ENCODE results near the gene ADORA1.

- no peak for TF ChIP-seq CTCF (conservative IDR thresholded peaks at IDR 0.05; ENCODE audit: low read length)
- TF ChIP-seq EZH2phosphoT487 (IDR thresholded peaks at IDR 0.05; ENCODE audit: borderline replicate concordance, low read depth, low read length) = no peak
Measured at GRCh38 chr1:203159844-203160243, 32.3 kb downstream of the ADORA1 start.
